ENCODE results near the gene ABCC1.
"Not testable (repeated sequence)": the region's sequence is repeated elsewhere in the genome, so short reads cannot be mapped to it uniquely, and the experiment has no call there.

ABCC1 gene

DNA sequence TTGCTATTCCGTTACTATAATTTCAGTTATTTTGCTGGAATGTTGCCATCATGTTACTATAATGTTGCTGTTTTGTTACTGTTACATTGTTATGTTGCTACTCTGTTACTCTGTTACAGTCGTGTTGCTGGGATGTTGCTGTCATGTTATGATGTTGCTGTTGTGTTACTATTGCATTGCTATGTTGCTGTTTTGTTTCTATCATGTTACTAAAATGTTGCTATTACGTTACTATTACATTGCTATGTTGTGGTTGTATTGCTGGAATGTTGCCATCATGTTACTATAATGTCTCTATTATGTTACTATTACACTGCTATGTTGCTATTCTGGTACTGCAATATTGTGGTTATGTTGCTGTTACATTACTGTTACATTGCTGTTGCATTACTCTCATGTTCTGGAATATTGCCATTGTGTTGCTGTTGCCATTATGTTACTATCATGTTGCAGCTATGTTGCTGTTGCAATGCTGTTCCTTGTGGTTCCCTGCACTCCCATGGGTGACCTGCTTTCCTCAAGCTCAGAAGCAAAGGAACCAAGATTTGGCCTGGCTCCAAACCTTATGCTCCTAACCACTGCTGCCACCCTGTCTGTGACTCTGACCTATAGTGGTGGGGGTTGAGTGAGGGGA, 209.4 kb downstream of the ABCC1 start:
- TF ChIP-seq CTCF (IDR thresholded peaks at IDR 0.05; ENCODE audit: low read depth, low read length) = no peak
- TF ChIP-seq POLR2A (IDR thresholded peaks at IDR 0.05; ENCODE audit: extremely low read depth, insufficient read length) = no peak
- TF ChIP-seq MAX (IDR thresholded peaks at IDR 0.05; ENCODE audit: low read depth, low read length) = no peak
- no peak for TF ChIP-seq MYC (IDR thresholded peaks at IDR 0.05; ENCODE audit: low read depth, low read length)
- H3K4me3 ChIP-seq (ENCODE audit: low read depth, low read length) = no peak overlapping the region
- no peak for DNase-seq (ENCODE audit: low read depth)

DNA sequence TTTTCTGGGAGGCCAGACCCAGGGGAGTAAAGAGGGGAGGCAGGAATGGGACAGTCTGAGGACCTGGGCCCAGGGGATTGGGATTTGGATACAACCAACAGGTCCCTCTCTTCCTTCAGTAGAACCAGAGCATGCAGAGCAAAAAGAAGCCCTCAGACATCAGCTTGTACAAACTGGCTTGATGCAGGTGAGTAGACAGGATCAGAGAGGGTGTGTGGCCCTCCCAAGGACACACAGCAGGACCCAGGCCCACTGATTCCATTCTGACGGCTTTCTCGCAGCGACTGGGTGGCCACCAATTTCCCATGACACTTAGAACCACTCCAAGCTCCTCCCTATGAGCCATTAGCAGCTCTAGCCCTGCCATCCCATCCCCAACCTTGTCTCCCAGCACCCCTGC, 210.2 kb downstream of the ABCC1 start:
- no peak for DNase-seq (ENCODE audit: low read depth)
- TF ChIP-seq POLR2A (IDR thresholded peaks at IDR 0.05; ENCODE audit: extremely low read depth, insufficient read length) = no peak
- no peak for TF ChIP-seq MYC (IDR thresholded peaks at IDR 0.05; ENCODE audit: low read depth, low read length)
- no peak for TF ChIP-seq CTCF (IDR thresholded peaks at IDR 0.05; ENCODE audit: low read depth, low read length)
- no peak for TF ChIP-seq MAX (IDR thresholded peaks at IDR 0.05; ENCODE audit: low read depth, low read length)
- H3K4me3 ChIP-seq (ENCODE audit: low read depth, low read length) = no peak overlapping the region

GRCh38 chr16:16161319-16161718, 211.9 kb downstream of the ABCC1 start:
- DNase-seq (ENCODE audit: low read depth) = no peak
- TF ChIP-seq MYC (IDR thresholded peaks at IDR 0.05; ENCODE audit: low read depth, low read length) (no peak), POLR2A (IDR thresholded peaks at IDR 0.05; ENCODE audit: extremely low read depth, insufficient read length) (no peak), CTCF (IDR thresholded peaks at IDR 0.05; ENCODE audit: low read depth, low read length) (no peak), MAX (IDR thresholded peaks at IDR 0.05; ENCODE audit: low read depth, low read length) (no peak)

DNA sequence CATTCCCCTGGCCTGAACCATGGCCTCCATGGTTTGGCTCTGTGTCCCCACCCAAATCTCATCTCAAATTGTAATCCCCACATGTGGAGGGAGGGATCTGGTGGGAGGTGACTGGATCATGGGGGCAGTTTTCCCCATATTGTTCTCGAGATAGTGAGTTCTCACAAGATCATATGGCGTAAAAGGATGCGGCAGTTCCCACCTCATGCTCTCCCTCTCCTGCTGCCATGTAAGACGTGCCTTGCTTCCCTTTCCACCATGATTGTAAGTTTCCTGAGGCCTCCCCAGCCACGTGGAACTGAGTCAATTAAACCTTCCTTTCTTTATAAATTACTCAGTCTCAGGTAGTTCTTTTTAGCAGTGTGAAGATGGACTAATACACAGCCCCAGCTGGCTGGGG, 212.4 kb downstream of the ABCC1 start:
- not testable (repeated sequence) for DNase-seq (ENCODE audit: low read depth); H3K4me3 ChIP-seq (ENCODE audit: low read depth, low read length)

More at GRCh38 chr16:16161319-16161718, 211.9 kb downstream of the ABCC1 start:
- H3K4me3 ChIP-seq (ENCODE audit: low read depth, low read length) = no peak overlapping the region

DNA sequence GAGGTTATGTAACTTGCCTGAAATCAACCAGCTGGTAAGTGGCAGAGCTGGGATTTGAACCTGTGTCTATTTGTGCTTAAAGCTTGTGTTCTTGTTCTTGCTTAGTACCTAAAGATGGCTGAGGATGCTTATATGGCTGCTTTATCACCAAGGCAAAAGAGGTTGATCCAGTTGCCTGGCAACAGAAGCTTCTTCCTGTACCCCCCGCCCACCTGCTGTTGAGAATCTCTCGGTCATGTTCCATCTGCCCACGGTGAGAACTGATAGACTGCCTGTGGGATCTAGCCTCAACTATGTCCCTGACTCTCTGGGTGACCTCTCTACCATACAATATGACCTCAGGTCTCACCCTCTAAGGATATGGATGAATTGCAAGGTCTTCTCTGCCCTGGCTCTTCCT, 213.2 kb downstream of the ABCC1 start:
- TF ChIP-seq MAX (IDR thresholded peaks at IDR 0.05; ENCODE audit: low read depth, low read length) = no peak
- DNase-seq (ENCODE audit: low read depth) = no peak
- no peak overlapping the region for H3K4me3 ChIP-seq (ENCODE audit: low read depth, low read length)

DNA sequence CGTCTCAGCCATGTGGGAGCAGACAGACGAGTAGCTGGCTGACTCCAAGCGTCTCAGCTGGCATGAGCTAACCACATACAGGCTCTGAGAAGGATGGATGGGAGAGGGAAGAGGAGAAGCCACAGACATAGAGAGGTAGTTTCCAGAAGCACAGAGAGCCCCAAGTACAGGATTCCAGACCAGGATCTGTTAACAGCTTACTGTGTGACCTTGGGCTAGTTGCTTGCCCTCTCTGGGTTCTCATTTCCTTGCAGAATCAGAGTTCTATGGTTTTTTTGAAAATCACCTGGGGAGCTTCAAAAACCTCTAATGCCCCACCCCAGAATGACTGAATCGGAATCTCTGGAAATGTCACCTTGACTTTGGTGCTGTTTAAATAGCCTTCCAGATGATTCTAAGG, 213.7 kb downstream of the ABCC1 start:
- TF ChIP-seq POLR2A (IDR thresholded peaks at IDR 0.05; ENCODE audit: extremely low read depth, insufficient read length) (no peak), CTCF (IDR thresholded peaks at IDR 0.05; ENCODE audit: low read depth, low read length) (no peak), MAX (IDR thresholded peaks at IDR 0.05; ENCODE audit: low read depth, low read length) (no peak), MYC (IDR thresholded peaks at IDR 0.05; ENCODE audit: low read depth, low read length) (no peak)
- H3K4me3 ChIP-seq (ENCODE audit: low read depth, low read length) = no peak overlapping the region
- no peak for DNase-seq (ENCODE audit: low read depth)

- H3K4me3 ChIP-seq (ENCODE audit: low read depth, low read length) = no peak overlapping the region
- no peak for DNase-seq (ENCODE audit: low read depth)
- TF ChIP-seq MYC (IDR thresholded peaks at IDR 0.05; ENCODE audit: low read depth, low read length) (no peak), CTCF (IDR thresholded peaks at IDR 0.05; ENCODE audit: low read depth, low read length) (no peak), POLR2A (IDR thresholded peaks at IDR 0.05; ENCODE audit: extremely low read depth, insufficient read length) (no peak), MAX (IDR thresholded peaks at IDR 0.05; ENCODE audit: low read depth, low read length) (no peak)
Observed at GRCh38 chr16:16163571-16163970, 214.2 kb downstream of the ABCC1 start.
